GM19240 (cell line): Measurements from ENCODE around the gene ANKRD26.

ENCODE experiments used
- DNase-seq: peaks from one replicate; pipeline ENCODE4 v3.0.0; 2011; ENCODE audit warnings: low spot score; ENCODE audit not compliant: insufficient read length

ANKRD26 gene

DNA sequence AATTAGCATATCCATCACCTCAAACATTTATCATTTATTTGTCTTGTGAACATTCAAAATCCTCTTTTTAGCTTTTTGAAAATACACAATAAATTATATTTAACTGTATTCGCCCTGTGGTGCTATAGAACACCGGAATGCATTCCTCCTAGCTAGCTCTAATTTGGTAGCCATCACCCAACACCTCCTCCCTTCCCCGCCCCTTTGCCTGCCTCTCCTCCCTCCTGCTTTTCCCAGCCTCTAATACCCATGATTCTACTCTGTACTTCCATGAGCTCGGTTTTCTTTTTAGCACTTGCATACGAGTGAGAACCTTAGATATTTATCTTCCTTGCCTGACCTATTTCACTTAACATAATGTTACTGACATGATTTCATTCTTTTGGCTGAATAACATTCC lies 80.1 kb downstream of the ANKRD26 start:
- DNase-seq: no peak

GRCh38 chr10:27019827-27020226 lies 80.5 kb downstream of the ANKRD26 start:
- DNase-seq: no peak

GRCh38 chr10:26997610-26998009 lies 102.7 kb downstream of the ANKRD26 start:
- no peak for DNase-seq

DNA sequence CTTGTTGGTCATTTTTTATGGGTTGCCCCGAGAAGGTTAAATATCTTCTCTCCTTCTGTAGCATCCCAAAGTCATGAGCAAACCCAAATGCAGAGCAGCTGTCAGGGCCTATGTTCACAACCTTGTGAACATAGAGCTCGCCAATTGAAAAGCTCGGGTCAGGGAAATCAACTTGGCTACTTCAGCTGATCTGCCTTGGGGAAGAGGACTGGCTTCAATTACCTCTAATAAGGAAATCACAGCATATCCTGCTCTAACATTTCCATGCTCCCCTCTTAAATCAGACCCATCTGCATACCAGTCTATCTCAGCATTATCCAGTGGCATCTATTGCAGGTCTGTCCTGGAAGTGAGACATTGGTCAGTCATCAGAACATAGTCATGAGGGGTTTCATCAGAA lies 105.6 kb downstream of the ANKRD26 start:
- no peak for DNase-seq

DNA sequence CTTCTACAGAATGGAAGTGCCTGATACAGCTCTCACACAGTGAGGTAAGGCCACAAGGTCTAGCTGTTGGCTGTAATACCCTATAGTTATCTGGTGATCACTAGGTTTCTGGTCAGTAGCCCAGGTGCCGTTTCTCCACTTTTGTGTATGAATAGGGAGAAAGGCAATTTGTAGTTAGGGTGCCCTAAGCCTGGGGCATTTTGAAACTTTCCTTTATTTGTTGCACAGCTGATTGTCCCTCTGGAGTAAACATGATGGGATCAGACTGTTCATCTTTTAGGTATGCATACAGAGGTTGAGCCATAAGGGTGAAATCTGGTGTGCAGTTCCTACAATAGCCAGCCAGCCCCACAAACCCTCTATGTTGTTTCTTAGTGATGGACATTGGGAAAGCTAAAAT lies 112.4 kb downstream of the ANKRD26 start:
- no peak for DNase-seq

DNA sequence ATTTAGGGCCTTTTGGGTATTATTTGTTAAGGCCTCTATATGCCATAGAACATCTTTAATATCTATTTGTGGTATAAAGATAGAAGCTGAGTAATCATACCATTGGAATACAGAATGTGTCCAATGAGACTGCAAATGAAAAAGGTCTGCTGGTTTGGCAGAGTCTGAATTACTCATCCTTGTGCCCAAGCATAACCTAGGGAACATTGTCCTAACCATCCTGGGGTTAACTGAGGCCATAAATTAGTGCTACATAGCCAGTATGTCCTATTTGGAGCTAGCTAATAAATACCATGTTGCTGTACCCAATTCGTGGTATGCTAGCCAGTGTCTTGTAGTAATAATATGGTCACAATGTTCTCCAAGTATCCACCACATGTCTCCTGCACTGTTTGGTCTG lies 117.1 kb downstream of the ANKRD26 start:
- DNase-seq: no peak

- no peak for DNase-seq
Observed at GRCh38 chr10:26982058-26982457, 118.2 kb downstream of the ANKRD26 start.

GRCh38 chr10:26981232-26981824 lies 119.0 kb downstream of the ANKRD26 start:
- no peak for DNase-seq

DNA sequence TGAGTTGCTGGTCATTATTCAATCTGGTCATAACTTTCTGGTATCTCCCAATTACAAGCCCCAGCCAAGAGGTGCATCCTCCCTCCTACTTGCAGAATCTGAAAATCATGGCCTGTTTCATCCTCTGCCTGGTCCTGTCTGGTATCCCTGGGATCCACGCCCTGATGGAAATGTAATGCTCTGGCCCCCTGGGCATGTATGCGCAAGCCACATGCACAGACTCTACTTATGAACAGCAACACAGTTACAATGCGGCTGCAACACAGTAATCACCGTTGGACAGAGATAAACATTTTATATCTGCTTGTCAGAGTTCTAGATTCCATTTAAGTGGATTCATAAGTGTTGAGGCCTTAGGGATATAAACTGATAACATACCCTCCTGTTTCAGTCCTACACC lies 121.8 kb downstream of the ANKRD26 start:
- no peak for DNase-seq

- DNase-seq: no peak
Observed at GRCh38 chr10:26977635-26978034, 122.7 kb downstream of the ANKRD26 start.

DNA sequence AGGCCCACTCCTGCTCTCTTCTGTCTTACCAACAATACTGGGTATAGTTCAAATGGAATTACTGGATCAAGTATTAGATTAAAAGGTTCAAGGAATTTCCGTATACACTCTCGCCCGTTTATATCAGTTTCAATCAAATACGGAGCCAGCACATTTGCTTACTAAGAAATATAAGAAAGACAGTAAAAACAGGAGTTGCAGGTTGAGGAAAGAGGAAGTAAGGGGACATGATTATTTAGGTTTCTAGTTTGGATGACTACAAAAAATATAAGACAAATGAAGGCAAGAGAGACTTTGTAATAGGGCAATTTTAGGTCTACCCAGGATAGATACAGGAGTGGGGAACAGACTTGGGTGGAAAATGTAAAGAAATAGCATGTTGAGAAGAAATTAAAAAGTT lies 129.6 kb downstream of the ANKRD26 start:
- DNase-seq: no peak

DNA sequence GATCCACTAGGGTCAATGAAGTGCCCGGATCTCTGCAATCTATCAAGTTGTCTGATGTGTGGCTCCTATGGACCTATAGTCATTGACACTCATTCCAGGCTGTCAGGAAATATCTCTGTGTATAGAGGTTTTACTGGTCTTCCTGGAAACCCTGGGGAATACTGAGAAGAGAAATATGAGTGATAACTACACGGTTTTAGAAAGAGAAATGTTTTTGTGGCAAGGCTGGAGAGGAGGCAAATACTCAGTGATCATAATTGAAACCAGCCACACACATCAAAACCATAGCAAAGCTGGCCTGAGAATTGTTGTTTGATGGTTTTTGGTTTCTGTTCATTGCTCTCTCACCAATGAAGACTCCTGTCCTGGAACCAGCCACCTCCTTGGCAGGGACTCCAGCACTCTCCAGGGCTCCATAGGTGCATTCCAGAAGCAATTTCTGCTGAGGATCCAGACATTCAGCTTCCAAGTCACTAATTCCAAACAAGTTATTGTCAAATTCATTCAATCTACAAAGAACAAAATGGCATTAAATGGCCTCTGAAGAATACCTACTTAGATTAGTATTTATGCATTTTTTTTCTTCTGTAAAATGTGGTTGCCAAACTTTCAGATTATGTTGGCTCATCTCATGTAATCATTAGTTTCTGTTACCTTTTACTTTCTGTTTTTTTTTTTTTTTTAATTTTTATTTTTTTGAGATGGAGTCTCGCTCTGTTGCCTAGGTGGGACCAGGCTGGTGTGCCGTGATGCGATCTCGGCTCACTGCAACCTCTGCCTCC lies 131.0 kb downstream of the ANKRD26 start:
- peak; percentile 25 for DNase-seq

- no peak for DNase-seq
Observed at GRCh38 chr10:26962835-26963234, 137.5 kb downstream of the ANKRD26 start.

- DNase-seq: no peak
Observed at GRCh38 chr10:26960308-26960707, 140.0 kb downstream of the ANKRD26 start.

- DNase-seq: no peak
Observed at GRCh38 chr10:26959841-26960240, 140.5 kb downstream of the ANKRD26 start.
